Fibroblast of lung (primary cell): ENCODE measurements around the gene OR4A15. TPM values are rescaled to one million over a fixed set of nuclear protein-coding genes. Genes with fewer than 3 reads are reported as not detected.

Experiments used
- DNase-seq, 2 donors: peaks; one replicate each; pipeline versions ENCODE4 v3.0.0 to v3.0.0-alpha.2; 2010; ENCODE audit warnings: low read depth in 2 of 2
- H2AFZ ChIP-seq: 2 replicates; pipeline ENCODE4 v1.5.1; 2012; ENCODE audit warnings: low read length, control low read depth, inconsistent platforms
- H3K27ac ChIP-seq: 2 replicates; pipeline ENCODE4 v1.5.1; 2011; ENCODE audit warnings: low read length, control low read depth; ENCODE audit not compliant: insufficient read depth
- H3K27me3 ChIP-seq: 2 replicates; pipeline ENCODE4 v1.5.1; 2011; ENCODE audit warnings: mild to moderate bottlenecking, low read length; ENCODE audit not compliant: control insufficient read depth, insufficient read depth
- H3K36me3 ChIP-seq: 2 replicates; pipeline ENCODE4 v1.5.1; 2011; ENCODE audit warnings: low read length; ENCODE audit not compliant: control insufficient read depth, insufficient read depth
- H3K4me1 ChIP-seq: 2 replicates; pipeline ENCODE4 v1.5.1; 2011; ENCODE audit warnings: low read length; ENCODE audit not compliant: control insufficient read depth, insufficient read depth; ENCODE audit errors: extremely low read depth
- H3K4me2 ChIP-seq: 2 replicates; pipeline ENCODE4 v1.5.1; 2011; ENCODE audit warnings: low read length, control low read depth; ENCODE audit not compliant: insufficient read depth; ENCODE audit errors: extremely low read depth
- H3K4me3 ChIP-seq, 4 experiments: fragments of 200-600 bp in 1 of 4; sonication (generic) in 1 of 4; replicated peaks in 1 of 4; 2 replicates each; pipeline ENCODE4 v1.5.1; 2011 to 2016; ENCODE audit warnings: low read length in 4 of 4, low read depth in 3 of 4, mild to moderate bottlenecking in 3 of 4, control low read depth in 2 of 4, inconsistent platforms in 1 of 4, mixed read lengths in 1 of 4; ENCODE audit not compliant: insufficient read depth in 1 of 4; ENCODE audit errors: control extremely low read depth in 1 of 4
- H3K79me2 ChIP-seq: 2 replicates; pipeline ENCODE4 v1.5.1; 2012; ENCODE audit warnings: mild to moderate bottlenecking, low read length, inconsistent platforms; ENCODE audit not compliant: control insufficient read depth, insufficient read depth
- H3K9ac ChIP-seq: 2 replicates; pipeline ENCODE4 v1.5.1; 2011; ENCODE audit warnings: mild to moderate bottlenecking, low read length, control low read depth; ENCODE audit not compliant: insufficient read depth
- H3K9me3 ChIP-seq: 2 replicates; pipeline ENCODE4 v1.5.1; 2012; ENCODE audit warnings: low read depth, low read length; ENCODE audit not compliant: control insufficient read depth, insufficient read depth
- H4K20me1 ChIP-seq: 2 replicates; pipeline ENCODE4 v1.5.1; 2011; ENCODE audit warnings: low read length; ENCODE audit not compliant: control insufficient read depth, insufficient read depth; ENCODE audit errors: extremely low read depth
- EZH2 ChIP-seq: IDR thresholded peaks from 2 replicates; pipeline ENCODE4 v1.5.1; 2012; ENCODE audit warnings: low read length, control low read depth, mild to moderate bottlenecking; ENCODE audit errors: missing control alignments
- polyA minus RNA-seq: library from RNA; depleted of rRNA, polyadenylated mRNA; stranded (reverse); fragments of >200 nt; gene quantifications from 2 replicates; pipeline ENCODE4 v1.2.3, GENCODE V29; 2011; ENCODE audit warnings: low replicate concordance
- polyA plus RNA-seq, 2 donors: library from polyadenylated mRNA; depleted of rRNA in 1 of 2; stranded (reverse) in 1 of 2; unstranded in 1 of 2; fragments of >200 nt; gene quantifications; 2 replicates each; pipeline ENCODE4 v1.2.1, GENCODE V29; 2011 to 2012; ENCODE audit warnings: missing spikeins in 1 of 2
- total RNA-seq: library from RNA; depleted of rRNA; stranded (reverse); fragments of >200 nt; gene quantifications from 2 replicates; pipeline ENCODE4 v1.2.1, GENCODE V29; 2014
- TF ChIP-seq, protein P1 (sequence below), 2 donors: IDR thresholded peaks in 1 of 2; conservative IDR thresholded peaks in 1 of 2; 1 replicate in 1 of 2; 2 replicates in 1 of 2; pipeline ENCODE4 v1.5.1; 2011 to 2012; ENCODE audit warnings: low read length in 2 of 2, control low read depth in 1 of 2, inconsistent platforms in 1 of 2, low read depth in 1 of 2, mild to moderate bottlenecking in 1 of 2

OR4A15 gene
- total RNA-seq (not detected in 2 replicates), polyA plus RNA-seq (not detected in 2 replicates), polyA minus RNA-seq (not detected in 2 replicates)
- not detected in 2 replicates for polyA plus RNA-seq (2012)

DNA sequence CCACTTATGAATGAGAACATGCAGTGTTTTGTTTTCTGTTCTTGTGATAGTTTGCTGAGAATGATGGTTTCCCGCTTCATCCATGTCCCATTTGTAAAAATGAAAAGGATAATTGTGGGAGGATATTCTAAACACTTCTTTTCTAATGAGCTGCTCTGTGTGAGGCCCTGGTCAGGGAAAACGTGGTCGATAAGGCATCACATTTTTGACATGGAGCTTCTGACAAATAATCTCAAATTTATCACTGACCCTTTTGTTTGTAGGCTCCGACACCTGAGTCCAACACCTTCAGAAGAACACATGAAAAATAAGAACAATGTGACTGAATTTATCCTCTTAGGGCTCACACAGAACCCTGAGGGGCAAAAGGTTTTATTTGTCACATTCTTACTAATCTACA lies at the start of gene OR4A15:
Gene OR4A15, plus strand, starts transcription at position 301 of the 400 bp plus-strand sequence. Its CDS starts 0 bp downstream, at position 301.
- H3K36me3 ChIP-seq: no peaks in the 10 kb centered on the region
- no peaks in the 10 kb centered on the region for H4K20me1 ChIP-seq
- H3K27ac ChIP-seq: no peak within 1 kb of the TSS
- no peak for DNase-seq
- H2AFZ ChIP-seq: no peak within 1 kb of the TSS
- H3K4me2 ChIP-seq: no peak within 1 kb of the TSS
- H3K9ac ChIP-seq: no peak within 1 kb of the TSS
- no peak within 1 kb of the TSS for H3K4me3 ChIP-seq
- H3K9me3 ChIP-seq: no peaks in the 10 kb centered on the region
- no peaks in the 10 kb centered on the region for H3K79me2 ChIP-seq
- no peak for TF ChIP-seq EZH2
- TF ChIP-seq, protein P1, sequence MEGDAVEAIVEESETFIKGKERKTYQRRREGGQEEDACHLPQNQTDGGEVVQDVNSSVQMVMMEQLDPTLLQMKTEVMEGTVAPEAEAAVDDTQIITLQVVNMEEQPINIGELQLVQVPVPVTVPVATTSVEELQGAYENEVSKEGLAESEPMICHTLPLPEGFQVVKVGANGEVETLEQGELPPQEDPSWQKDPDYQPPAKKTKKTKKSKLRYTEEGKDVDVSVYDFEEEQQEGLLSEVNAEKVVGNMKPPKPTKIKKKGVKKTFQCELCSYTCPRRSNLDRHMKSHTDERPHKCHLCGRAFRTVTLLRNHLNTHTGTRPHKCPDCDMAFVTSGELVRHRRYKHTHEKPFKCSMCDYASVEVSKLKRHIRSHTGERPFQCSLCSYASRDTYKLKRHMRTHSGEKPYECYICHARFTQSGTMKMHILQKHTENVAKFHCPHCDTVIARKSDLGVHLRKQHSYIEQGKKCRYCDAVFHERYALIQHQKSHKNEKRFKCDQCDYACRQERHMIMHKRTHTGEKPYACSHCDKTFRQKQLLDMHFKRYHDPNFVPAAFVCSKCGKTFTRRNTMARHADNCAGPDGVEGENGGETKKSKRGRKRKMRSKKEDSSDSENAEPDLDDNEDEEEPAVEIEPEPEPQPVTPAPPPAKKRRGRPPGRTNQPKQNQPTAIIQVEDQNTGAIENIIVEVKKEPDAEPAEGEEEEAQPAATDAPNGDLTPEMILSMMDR (conservative IDR thresholded peaks at IDR 0.05 in 1 of 2, IDR thresholded peaks at IDR 0.05 in 1 of 2; ENCODE audit: low read depth in 1 of 2, low read length in 2 of 2): no peak
- H3K4me1 ChIP-seq: no peaks in the 10 kb centered on the region
- H3K27me3 ChIP-seq: no peaks in the 10 kb centered on the region

DNA sequence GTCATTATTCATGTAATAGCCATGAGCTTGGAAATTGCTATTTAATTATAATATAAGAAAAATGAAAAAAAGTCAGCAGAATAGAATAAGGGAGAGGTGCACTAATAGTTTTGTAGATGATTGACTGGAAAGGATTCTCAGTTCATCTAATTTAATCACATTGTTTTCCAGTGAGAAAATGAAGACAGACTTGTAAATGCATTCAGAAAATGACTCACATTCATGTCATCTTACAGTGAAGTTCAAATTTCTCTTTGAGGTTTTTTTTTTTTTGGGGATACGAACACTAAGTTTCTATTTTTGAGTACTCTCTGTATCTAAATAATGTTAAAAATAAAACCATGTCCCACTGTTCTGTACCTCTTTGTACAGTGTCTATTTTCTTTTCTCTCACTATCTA lies 43.3 kb upstream of the OR4A15 start:
- Histone ChIP-seq H3K9ac (no peak overlapping the region), H3K27me3 (no peaks in the 10 kb centered on the region), H3K4me2 (no peak overlapping the region), H2AFZ (no peak overlapping the region), H3K79me2 (no peaks in the 10 kb centered on the region), H4K20me1 (no peaks in the 10 kb centered on the region), H3K9me3 (no peaks in the 10 kb centered on the region), H3K27ac (no peak overlapping the region), H3K4me1 (no peaks in the 10 kb centered on the region), H3K36me3 (no peaks in the 10 kb centered on the region), H3K4me3 (no peak overlapping the region)
- TF ChIP-seq, protein P1 (conservative IDR thresholded peaks at IDR 0.05 in 1 of 2, IDR thresholded peaks at IDR 0.05 in 1 of 2; ENCODE audit: low read depth in 1 of 2, low read length in 2 of 2): no peak
- TF ChIP-seq EZH2: no peak
- DNase-seq: no peak

DNA sequence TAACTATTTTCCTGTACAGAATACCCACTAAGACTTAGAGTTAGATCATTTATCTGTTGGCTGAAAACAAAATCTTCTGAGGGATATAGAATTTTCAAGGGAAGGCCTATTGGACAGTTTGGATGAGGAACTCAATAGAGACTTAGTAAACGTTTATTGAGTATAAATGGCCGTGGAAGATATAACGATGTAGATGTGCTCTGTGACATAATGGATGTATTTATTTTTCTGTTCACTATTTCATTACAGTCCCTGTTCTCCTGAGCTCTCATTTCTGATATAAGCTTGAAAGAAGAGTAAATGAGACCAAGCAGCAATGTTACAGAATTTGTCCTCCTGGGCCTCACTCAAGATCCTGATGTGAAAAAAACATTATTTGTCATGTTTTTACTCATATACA lies 24.9 kb upstream of the OR4A15 start, which contains the start of gene OR4A16:
Gene OR4A16, plus strand, starts transcription at position 301 of the 400 bp plus-strand sequence. Its CDS starts 0 bp downstream, at position 301.
- DNase-seq: no peak
- no peak within 1 kb of the TSS for H2AFZ ChIP-seq
- no peak within 1 kb of the TSS for H3K27ac ChIP-seq
- H3K36me3 ChIP-seq: no peaks in the 10 kb centered on the region
- H3K4me1 ChIP-seq: no peaks in the 10 kb centered on the region
- no peaks in the 10 kb centered on the region for H3K9me3 ChIP-seq
- H3K4me2 ChIP-seq: no peak within 1 kb of the TSS
- H3K9ac ChIP-seq: no peak within 1 kb of the TSS
- no peak within 1 kb of the TSS for H3K4me3 ChIP-seq
- no peaks in the 10 kb centered on the region for H3K79me2 ChIP-seq
- H4K20me1 ChIP-seq: no peaks in the 10 kb centered on the region
- no peak for TF ChIP-seq EZH2
- TF ChIP-seq, protein P1 (conservative IDR thresholded peaks at IDR 0.05 in 1 of 2, IDR thresholded peaks at IDR 0.05 in 1 of 2; ENCODE audit: low read depth in 1 of 2, low read length in 2 of 2): no peak
- H3K27me3 ChIP-seq: no peaks in the 10 kb centered on the region
